HepG2 (cell line): ENCODE measurements around the gene TOM1L2. TPM values are rescaled to one million over a fixed set of nuclear protein-coding genes. Genes with fewer than 3 reads are reported as not detected.

Experiments used
- ATAC-seq: fragments of 200-7000 bp; cut with Tn5 transposase; 3 replicates; pipeline ENCODE4 v1.9.1; 2020; ENCODE audit warnings: mild to moderate bottlenecking, moderate library complexity
- BruUV-seq: library from RNA; stranded (reverse); fragments of 400-500 nt; replicated peaks from 2 replicates; lab custom pipeline; 2021; lab: Mats Ljungman, UMichigan
- CTCF ChIA-PET: fragments of 300-600 bp; formaldehyde crosslinking; extraction: SDS; loops from one replicate; lab custom pipeline; 2021; ENCODE audit warnings: low total read pairs, inconsistent platforms, low intra/inter-chr PET ratio; lab: Yijun Ruan, JAX
- POLR2A ChIA-PET: fragments of 350-600 bp; sonication (Branson Sonifier 250); formaldehyde crosslinking; loops from one replicate; lab custom pipeline; 2020; ENCODE audit warnings: antibody characterized with exemption, inconsistent platforms; lab: Yijun Ruan, JAX
- DNase-seq: peaks from one replicate; pipeline ENCODE4 v3.0.0-alpha.2; 2015; ENCODE audit warnings: low spot score
- FAIRE-seq: peaks from 3 replicates; lab custom pipeline; 2011; peaks lifted over from hg19 to GRCh38; lab: Jason Lieb, UNC
- H2AFZ ChIP-seq: one replicate; pipeline ENCODE4 v1.6.1; 2011; ENCODE audit warnings: low read length, inconsistent platforms
- H3K27ac ChIP-seq: fragments of 300-600 bp; 3 replicates; pipeline ENCODE4 v1.8.0; 2011; ENCODE audit warnings: mixed run types, mild to moderate bottlenecking, mixed read lengths, low read length, inconsistent platforms; ENCODE audit not compliant: insufficient read depth; ENCODE audit errors: extremely low read length
- H3K27me3 ChIP-seq, 2 experiments: fragments of 200-600 bp in 1 of 2; 2 replicates in 1 of 2; 3 replicates in 1 of 2; pipeline versions ENCODE4 v1.6.0 to v1.8.0; 2011; ENCODE audit warnings: low read length in 2 of 2, mild to moderate bottlenecking in 2 of 2, moderate library complexity in 2 of 2, inconsistent platforms in 1 of 2; ENCODE audit not compliant: insufficient read depth in 2 of 2, control insufficient read depth in 1 of 2
- H3K36me3 ChIP-seq, 2 experiments: fragments of 200-600 bp in 1 of 2; replicated peaks in 1 of 2; 2 replicates in 1 of 2; 3 replicates in 1 of 2; pipeline versions ENCODE4 v1.5.1 to v1.8.0; 2011; ENCODE audit warnings: low read length in 2 of 2, inconsistent platforms in 1 of 2; ENCODE audit not compliant: insufficient read depth in 2 of 2, control insufficient read depth in 1 of 2
- H3K4me1 ChIP-seq: 2 replicates; pipeline ENCODE4 v1.5.1; 2012; ENCODE audit warnings: low read length, inconsistent platforms; ENCODE audit not compliant: insufficient read depth
- H3K4me2 ChIP-seq: 2 replicates; pipeline ENCODE4 v1.6.0; 2011; ENCODE audit warnings: low read depth, low read length, inconsistent platforms
- H3K4me3 ChIP-seq, 3 experiments: fragments of 200-600 bp in 1 of 3; sonication (generic), shearing (Covaris generic) in 1 of 3; replicated peaks in 1 of 3; 2 replicates each; pipeline ENCODE4 v1.5.1; 2011 to 2016; ENCODE audit warnings: low read length in 3 of 3, inconsistent platforms in 2 of 3, low read depth in 2 of 3, mild to moderate bottlenecking in 2 of 3, control low read depth in 1 of 3, mixed read lengths in 1 of 3; ENCODE audit not compliant: insufficient read depth in 1 of 3
- H3K79me2 ChIP-seq: one replicate; pipeline ENCODE4 v1.6.1; 2011; ENCODE audit warnings: low read length, inconsistent platforms; ENCODE audit not compliant: insufficient read depth
- H3K9ac ChIP-seq: 2 replicates; pipeline ENCODE4 v1.6.0; 2011; ENCODE audit warnings: mild to moderate bottlenecking, low read depth, low read length, inconsistent platforms; ENCODE audit not compliant: insufficient read depth
- H3K9me3 ChIP-seq: 2 replicates; pipeline ENCODE4 v1.5.1; 2012; ENCODE audit warnings: mild to moderate bottlenecking, low read length
- H4K20me1 ChIP-seq: 2 replicates; pipeline ENCODE4 v1.6.0; 2011; ENCODE audit warnings: inconsistent platforms, mild to moderate bottlenecking, low read length, moderate library complexity; ENCODE audit not compliant: insufficient read depth
- AGO1 ChIP-seq: fragments of 200-400 bp; formaldehyde crosslinking; IDR thresholded peaks from 2 replicates; pipeline ENCODE4 v1.6.1; 2017; ENCODE audit warnings: mild to moderate bottlenecking, low read depth, low read length, moderate library complexity; ENCODE audit not compliant: poor library complexity, severe bottlenecking
- ATF2 ChIP-seq: sonication (generic); formaldehyde crosslinking; IDR thresholded peaks from 2 replicates; pipeline ENCODE4 v1.4.0; 2020; ENCODE audit warnings: missing genetic modification reagents
- ATF7 ChIP-seq, 2 experiments: fragments of 450-650 bp in 1 of 2; sonication (generic) in 1 of 2; formaldehyde crosslinking in 1 of 2; IDR thresholded peaks; 2 replicates each; pipeline versions ENCODE4 v1.4.0 to v1.6.1; 2016 to 2020; ENCODE audit warnings: antibody characterized with exemption in 1 of 2, mild to moderate bottlenecking in 1 of 2, missing genetic modification reagents in 1 of 2
- CTCF ChIP-seq: sonication (generic); formaldehyde crosslinking; IDR thresholded peaks from 2 replicates; pipeline ENCODE4 v1.5.0; 2020; ENCODE audit warnings: mild to moderate bottlenecking, missing genetic modification reagents, moderate library complexity
- GZF1 ChIP-seq: sonication (generic); formaldehyde crosslinking; IDR thresholded peaks from 2 replicates; pipeline ENCODE4 v1.5.1; 2020; ENCODE audit warnings: mild to moderate bottlenecking, missing genetic modification reagents
- HMGA1 ChIP-seq: sonication (generic); formaldehyde crosslinking; conservative IDR thresholded peaks from 2 replicates; pipeline ENCODE4 v1.4.0; 2020; ENCODE audit warnings: missing genetic modification reagents
- IKZF4 ChIP-seq: sonication (generic); formaldehyde crosslinking; IDR thresholded peaks from 2 replicates; pipeline ENCODE4 v1.5.1; 2020; ENCODE audit warnings: borderline replicate concordance, mild to moderate bottlenecking, low read depth, missing genetic modification reagents; ENCODE audit errors: not compliant biosample characterization
- JUNB ChIP-seq: sonication (generic); formaldehyde crosslinking; IDR thresholded peaks from 2 replicates; pipeline ENCODE4 v1.8.0; 2022; ENCODE audit warnings: missing genetic modification reagents, mild to moderate bottlenecking, borderline replicate concordance
- STAG1 ChIP-seq: sonication (generic); formaldehyde crosslinking; IDR thresholded peaks from 2 replicates; pipeline ENCODE4 v1.4.0; 2020; ENCODE audit warnings: missing genetic modification reagents
- ZNF513 ChIP-seq: sonication (generic); formaldehyde crosslinking; conservative IDR thresholded peaks from 2 replicates; pipeline ENCODE4 v1.5.0; 2020; ENCODE audit warnings: missing genetic modification reagents
- WGBS: methylation state at CpG from one replicate; pipeline ENCODE4 v1.1.6; 2017; ENCODE audit warnings: low lambda C conversion rate; 5-methylcytosine and 5-hydroxymethylcytosine counted together
- in situ Hi-C: cut with HindIII; loops from 2 replicates; pipeline ENCODE4 v1.10.0; 2017; ENCODE audit warnings: low pct_unique_long_range_greater_than_20kb; ENCODE audit not compliant: extremely low pct_ligation_motif_present
- intact Hi-C: fragments of 100-400 bp; cut with micrococcal nuclease; formaldehyde crosslinking; loops from one replicate; pipeline ENCODE4 v1.10.0; 2022; ENCODE audit not compliant: unreplicated experiment
- polyA plus RNA-seq, 8 experiments: library from polyadenylated mRNA; depleted of rRNA in 3 of 8; stranded (reverse) in 7 of 8; unstranded in 1 of 8; fragments of >200 nt; fragmentation: Illumina TruSeq in 4 of 8; extraction: Trizol in 4 of 8; gene quantifications; 2 replicates each; pipeline versions ENCODE4 v1.2.1 to v1.2.3, GENCODE V29; 2011 to 2016; ENCODE audit warnings: low read depth in 4 of 8, missing spikeins in 1 of 8, mixed read lengths in 1 of 8; ENCODE audit not compliant: insufficient read depth in 1 of 8
- total RNA-seq, 5 experiments: library from RNA; depleted of rRNA; stranded (reverse); fragments of >200 nt; fragmentation: Illumina TruSeq; extraction: Trizol; gene quantifications; 2 replicates each; pipeline ENCODE4 v1.2.3, GENCODE V29; 2016; ENCODE audit warnings: low read depth in 1 of 5
- TF ChIP-seq, protein P1 (sequence below): sonication (generic); formaldehyde crosslinking; IDR thresholded peaks from 2 replicates; pipeline ENCODE4 v1.5.1; 2020; ENCODE audit warnings: mild to moderate bottlenecking, moderate library complexity, missing genetic modification reagents

The TOM1L2 gene
- total and polyA plus RNA-seq, 2 of the 13 experiments (the other 11 are each of a cell fraction or from before 2014, with no cell fraction given): 4.7 to 7.4 TPM

GRCh38 chr17:17950806-17951205, 21.4 kb downstream of the TOM1L2 start:
- WGBS: 100% methylated on average over 1 of the region's 1 CpG
- no peaks in the 10 kb centered on the region for H3K36me3 ChIP-seq
- H3K4me1 ChIP-seq: peaks cover 4% of the 10 kb centered on the region
- no peaks in the 10 kb centered on the region for H3K27me3 ChIP-seq
- H3K4me3 ChIP-seq: no peak overlapping the region
- H3K9ac ChIP-seq: no peak overlapping the region
- H3K79me2 ChIP-seq: no peaks in the 10 kb centered on the region
- TF ChIP-seq STAG1 (CRISPR knock-in tag) (peak; percentile 17; the same call in 1 of the 2 replicates), CTCF (CRISPR knock-in tag) (peak; percentile 21; the same call in 1 of the 2 replicates), ATF2 (CRISPR knock-in tag) (no peak)
- intact Hi-C loops: no loop called here
- H3K4me2 ChIP-seq: no peak overlapping the region
- no peak overlapping the region for H2AFZ ChIP-seq
- H3K27ac ChIP-seq: no peak overlapping the region
- ATAC-seq: peak; percentile 60; the same call in 2 of the 3 replicates
- CTCF ChIA-PET: no interaction called here
- no peak for DNase-seq
- POLR2A ChIA-PET: no interaction called here
- peak; percentile 28 for FAIRE-seq
- H3K9me3 ChIP-seq: no peaks in the 10 kb centered on the region
- BruUV-seq: no TSS peak
- in situ Hi-C loops: no loop called here
- no peaks in the 10 kb centered on the region for H4K20me1 ChIP-seq

DNA sequence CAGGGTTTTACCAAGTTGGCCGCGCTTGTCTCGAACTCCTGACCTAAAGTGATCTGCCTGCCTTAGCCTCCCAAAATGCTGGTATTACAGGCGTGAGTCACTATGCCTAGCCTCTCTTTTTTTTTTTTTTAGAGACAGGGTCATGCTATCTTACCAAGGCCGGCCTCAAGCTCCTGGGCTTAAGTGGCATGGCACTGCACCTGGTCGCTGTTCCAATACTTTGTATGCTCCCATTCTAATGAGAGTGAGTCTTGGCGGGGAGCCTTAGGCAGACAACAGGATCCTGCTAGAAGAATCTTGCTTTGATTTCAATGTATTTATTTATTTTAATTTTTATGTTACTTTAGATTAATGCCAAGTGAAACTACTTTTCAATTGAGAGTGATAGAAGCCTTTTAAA, 21.9 kb downstream of the TOM1L2 start:
- Histone ChIP-seq H3K4me2 (no peak overlapping the region), H3K4me1 (peaks cover 8% of the 10 kb centered on the region), H3K27me3 (no peaks in the 10 kb centered on the region), H3K9ac (no peak overlapping the region), H2AFZ (no peak overlapping the region), H4K20me1 (no peaks in the 10 kb centered on the region), H3K4me3 (no peak overlapping the region), H3K36me3 (no peaks in the 10 kb centered on the region), H3K27ac (no peak overlapping the region), H3K9me3 (no peaks in the 10 kb centered on the region), H3K79me2 (no peaks in the 10 kb centered on the region)
- CTCF ChIA-PET: no interaction called here
- ATAC-seq (no peak), DNase-seq (no peak), FAIRE-seq (no peak)
- in situ Hi-C loops: no loop called here
- POLR2A ChIA-PET: no interaction called here
- intact Hi-C loops: no loop called here
- 94% methylated on average over 7 of the region's 7 CpGs for WGBS
- BruUV-seq: no TSS peak
- no peak for TF ChIP-seq ATF7 (IDR thresholded peaks at IDR 0.05)
- TF ChIP-seq ATF7 (CRISPR knock-in tag; IDR thresholded peaks at IDR 0.05): no peak
- no peak for TF ChIP-seq AGO1
- no peak for TF ChIP-seq ZNF513 (CRISPR knock-in tag)
- TF ChIP-seq JUNB: no peak
- TF ChIP-seq, protein P1, sequence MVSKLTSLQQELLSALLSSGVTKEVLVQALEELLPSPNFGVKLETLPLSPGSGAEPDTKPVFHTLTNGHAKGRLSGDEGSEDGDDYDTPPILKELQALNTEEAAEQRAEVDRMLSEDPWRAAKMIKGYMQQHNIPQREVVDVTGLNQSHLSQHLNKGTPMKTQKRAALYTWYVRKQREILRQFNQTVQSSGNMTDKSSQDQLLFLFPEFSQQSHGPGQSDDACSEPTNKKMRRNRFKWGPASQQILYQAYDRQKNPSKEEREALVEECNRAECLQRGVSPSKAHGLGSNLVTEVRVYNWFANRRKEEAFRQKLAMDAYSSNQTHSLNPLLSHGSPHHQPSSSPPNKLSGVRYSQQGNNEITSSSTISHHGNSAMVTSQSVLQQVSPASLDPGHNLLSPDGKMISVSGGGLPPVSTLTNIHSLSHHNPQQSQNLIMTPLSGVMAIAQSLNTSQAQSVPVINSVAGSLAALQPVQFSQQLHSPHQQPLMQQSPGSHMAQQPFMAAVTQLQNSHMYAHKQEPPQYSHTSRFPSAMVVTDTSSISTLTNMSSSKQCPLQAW (CRISPR knock-in tag): no peak
- no peak for TF ChIP-seq GZF1
- TF ChIP-seq IKZF4 (CRISPR knock-in tag): no peak
- TF ChIP-seq HMGA1 (CRISPR knock-in tag): no peak
